ENCODE results near the gene C16orf74. TPM values are rescaled to one million over a fixed set of nuclear protein-coding genes. Genes with fewer than 3 reads are reported as not detected.

The C16orf74 gene
- total RNA-seq, 1 donor from 2014 or later = 0.64 TPM

DNA sequence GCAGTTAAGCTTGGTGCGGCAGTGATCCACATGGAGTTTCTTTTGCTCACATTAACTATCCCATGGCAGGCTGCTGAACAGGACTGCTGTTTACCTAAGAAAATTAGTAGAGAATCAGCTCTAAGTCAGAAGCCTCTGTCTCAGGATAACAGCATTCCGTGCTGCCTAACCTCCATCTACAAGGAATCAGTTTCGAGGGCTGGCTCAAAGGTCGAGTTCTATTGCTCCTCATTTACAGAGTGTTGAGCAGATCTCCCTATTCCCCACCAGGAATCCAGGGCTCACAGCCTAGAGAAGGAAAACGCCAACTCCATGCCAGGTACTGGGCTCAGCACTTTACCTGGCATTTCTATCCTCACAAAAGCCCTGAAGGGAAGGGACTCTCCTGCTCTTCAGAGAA lies 72.1 kb downstream of the C16orf74 start:
- peaks cover 4% of the 10 kb centered on the region for H3K36me3 Mint-ChIP-seq (ENCODE audit: low read depth, unreplicated experiment)
- DNase-seq (ENCODE audit: low spot score) = no peak
- H3K27ac Mint-ChIP-seq (ENCODE audit: unreplicated experiment) = no peak overlapping the region
- H3K4me3 Mint-ChIP-seq (ENCODE audit: unreplicated experiment) = no peak overlapping the region
- TF ChIP-seq, protein P1, sequence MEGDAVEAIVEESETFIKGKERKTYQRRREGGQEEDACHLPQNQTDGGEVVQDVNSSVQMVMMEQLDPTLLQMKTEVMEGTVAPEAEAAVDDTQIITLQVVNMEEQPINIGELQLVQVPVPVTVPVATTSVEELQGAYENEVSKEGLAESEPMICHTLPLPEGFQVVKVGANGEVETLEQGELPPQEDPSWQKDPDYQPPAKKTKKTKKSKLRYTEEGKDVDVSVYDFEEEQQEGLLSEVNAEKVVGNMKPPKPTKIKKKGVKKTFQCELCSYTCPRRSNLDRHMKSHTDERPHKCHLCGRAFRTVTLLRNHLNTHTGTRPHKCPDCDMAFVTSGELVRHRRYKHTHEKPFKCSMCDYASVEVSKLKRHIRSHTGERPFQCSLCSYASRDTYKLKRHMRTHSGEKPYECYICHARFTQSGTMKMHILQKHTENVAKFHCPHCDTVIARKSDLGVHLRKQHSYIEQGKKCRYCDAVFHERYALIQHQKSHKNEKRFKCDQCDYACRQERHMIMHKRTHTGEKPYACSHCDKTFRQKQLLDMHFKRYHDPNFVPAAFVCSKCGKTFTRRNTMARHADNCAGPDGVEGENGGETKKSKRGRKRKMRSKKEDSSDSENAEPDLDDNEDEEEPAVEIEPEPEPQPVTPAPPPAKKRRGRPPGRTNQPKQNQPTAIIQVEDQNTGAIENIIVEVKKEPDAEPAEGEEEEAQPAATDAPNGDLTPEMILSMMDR (IDR thresholded peaks at IDR 0.05; ENCODE audit: unreplicated experiment) = no peak
- H3K4me1 Mint-ChIP-seq (ENCODE audit: unreplicated experiment) = peaks cover 13% of the 10 kb centered on the region
- no peaks in the 10 kb centered on the region for H3K9me3 Mint-ChIP-seq (ENCODE audit: unreplicated experiment)
- H3K27me3 Mint-ChIP-seq (ENCODE audit: unreplicated experiment) = no peaks in the 10 kb centered on the region

DNA sequence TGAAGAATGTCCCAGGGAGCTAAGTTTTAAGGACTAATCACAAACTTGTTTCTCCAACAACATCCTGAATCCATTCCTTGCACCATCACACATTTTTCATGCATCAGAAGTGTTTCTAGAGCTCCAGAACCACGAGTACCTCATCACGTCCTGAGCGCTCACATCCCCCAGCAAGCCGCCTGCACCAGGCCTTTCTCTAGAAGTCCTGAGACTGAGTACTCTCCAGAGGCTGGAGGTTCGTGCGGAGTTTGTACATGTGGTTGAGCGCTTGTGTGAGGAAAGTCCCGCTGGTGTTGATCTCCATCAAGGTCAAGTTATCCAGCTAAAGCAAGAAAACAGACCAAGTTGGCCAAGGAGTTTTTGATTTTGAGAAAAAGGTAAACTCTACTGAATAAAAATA lies 72.9 kb downstream of the C16orf74 start:
- Mint-ChIP-seq H3K27me3 (ENCODE audit: unreplicated experiment) (no peaks in the 10 kb centered on the region), H3K36me3 (ENCODE audit: low read depth, unreplicated experiment) (peaks cover 4% of the 10 kb centered on the region), H3K4me3 (ENCODE audit: unreplicated experiment) (no peak overlapping the region), H3K4me1 (ENCODE audit: unreplicated experiment) (peaks cover 9% of the 10 kb centered on the region), H3K27ac (ENCODE audit: unreplicated experiment) (no peak overlapping the region), H3K9me3 (ENCODE audit: unreplicated experiment) (no peaks in the 10 kb centered on the region)
- DNase-seq (ENCODE audit: low spot score) = no peak
- TF ChIP-seq, protein P1 (IDR thresholded peaks at IDR 0.05; ENCODE audit: unreplicated experiment) = no peak

DNA sequence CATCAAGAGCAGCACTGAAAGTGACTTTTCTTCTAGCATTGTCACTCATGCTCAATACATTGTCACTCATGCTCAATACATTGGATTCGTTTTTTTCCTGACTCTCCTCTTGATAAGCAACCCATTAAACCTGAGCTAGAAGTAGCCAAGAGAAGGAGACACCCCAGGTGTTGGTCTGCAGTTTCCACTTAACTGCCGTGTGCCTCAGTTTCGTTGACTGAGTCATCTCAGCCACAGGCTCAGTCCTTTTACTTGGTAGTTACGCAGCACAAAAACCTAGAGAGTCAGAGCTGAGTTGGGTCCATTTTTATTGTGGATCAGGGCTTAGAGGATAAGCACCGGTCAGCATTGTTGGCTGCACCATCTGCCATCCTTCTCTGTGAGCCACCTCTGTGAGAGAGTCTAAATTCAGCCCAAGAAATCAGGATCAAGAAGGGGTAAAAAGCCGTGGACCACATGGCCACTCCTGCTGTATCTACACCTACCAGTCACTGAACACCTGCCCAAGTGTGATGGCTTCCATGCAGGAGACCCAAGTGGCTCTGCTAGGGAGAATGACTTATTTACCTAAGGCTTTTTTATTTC lies 73.4 kb downstream of the C16orf74 start:
- Mint-ChIP-seq H3K36me3 (ENCODE audit: low read depth, unreplicated experiment) (peaks cover 4% of the 10 kb centered on the region), H3K4me1 (ENCODE audit: unreplicated experiment) (peaks cover 9% of the 10 kb centered on the region), H3K4me3 (ENCODE audit: unreplicated experiment) (no peak overlapping the region), H3K27ac (ENCODE audit: unreplicated experiment) (no peak overlapping the region), H3K27me3 (ENCODE audit: unreplicated experiment) (no peaks in the 10 kb centered on the region), H3K9me3 (ENCODE audit: unreplicated experiment) (no peaks in the 10 kb centered on the region)
- TF ChIP-seq, protein P1 (IDR thresholded peaks at IDR 0.05; ENCODE audit: unreplicated experiment) = no peak
- DNase-seq (ENCODE audit: low spot score) = no peak

DNA sequence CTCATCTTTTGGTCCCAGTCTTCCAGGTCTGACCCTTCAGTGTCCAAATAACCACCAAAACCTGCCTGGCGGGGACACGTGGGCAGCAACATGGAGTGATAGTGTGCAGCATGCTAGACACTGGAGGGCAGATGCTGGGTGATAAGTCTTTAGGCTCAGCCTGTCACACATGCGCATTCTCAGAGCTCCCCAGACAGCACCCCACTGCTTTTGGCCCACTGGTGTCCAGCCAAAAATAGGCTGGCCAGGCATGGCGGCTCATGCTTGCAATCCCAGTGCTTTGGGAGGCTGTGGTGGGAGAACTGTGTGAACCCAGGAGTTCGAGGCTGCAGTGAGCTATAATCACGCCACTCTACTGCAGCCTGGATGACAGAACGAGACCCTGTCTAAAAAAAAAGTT lies 74.4 kb downstream of the C16orf74 start:
- no peak overlapping the region for H3K4me3 Mint-ChIP-seq (ENCODE audit: unreplicated experiment)
- H3K9me3 Mint-ChIP-seq (ENCODE audit: unreplicated experiment) = no peaks in the 10 kb centered on the region
- no peak overlapping the region for H3K27ac Mint-ChIP-seq (ENCODE audit: unreplicated experiment)
- TF ChIP-seq, protein P1 (IDR thresholded peaks at IDR 0.05; ENCODE audit: unreplicated experiment) = no peak
- DNase-seq (ENCODE audit: low spot score) = no peak
- no peaks in the 10 kb centered on the region for H3K27me3 Mint-ChIP-seq (ENCODE audit: unreplicated experiment)
- peaks cover 9% of the 10 kb centered on the region for H3K4me1 Mint-ChIP-seq (ENCODE audit: unreplicated experiment)
- peaks cover 4% of the 10 kb centered on the region for H3K36me3 Mint-ChIP-seq (ENCODE audit: low read depth, unreplicated experiment)

DNA sequence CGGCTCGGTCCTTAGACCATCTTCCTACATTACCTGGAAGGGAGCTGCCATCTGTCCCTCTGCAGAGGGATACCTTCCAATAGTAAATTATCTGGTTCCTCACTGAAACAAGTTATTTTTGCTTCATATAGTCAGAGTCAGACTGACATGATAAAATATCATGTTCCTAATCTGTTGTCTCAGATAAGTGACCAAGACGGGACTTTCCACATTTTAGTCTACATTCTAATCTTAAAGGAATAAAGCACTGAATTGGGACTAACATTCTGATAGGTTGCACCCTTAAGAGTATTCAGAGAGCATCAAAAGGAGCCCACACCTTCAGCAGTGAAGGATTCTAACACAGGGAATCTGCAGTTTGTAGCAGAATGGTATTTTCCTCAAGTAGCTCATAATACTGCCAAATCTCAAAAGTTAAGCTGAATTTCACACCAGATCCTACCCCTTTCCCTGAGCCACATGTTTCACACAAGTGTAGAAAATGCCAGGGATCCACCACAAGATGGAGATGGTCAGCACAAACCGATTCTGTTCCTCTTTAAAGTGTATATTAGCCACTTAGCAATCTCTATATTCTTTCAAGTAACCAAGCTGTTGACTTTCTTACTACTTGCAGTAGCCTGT lies 75.5 kb downstream of the C16orf74 start:
- TF ChIP-seq, protein P1 (IDR thresholded peaks at IDR 0.05; ENCODE audit: unreplicated experiment) = peak; percentile 18
- H3K9me3 Mint-ChIP-seq (ENCODE audit: unreplicated experiment) = no peaks in the 10 kb centered on the region
- no peaks in the 10 kb centered on the region for H3K27me3 Mint-ChIP-seq (ENCODE audit: unreplicated experiment)
- no peak for DNase-seq (ENCODE audit: low spot score)
- no peak overlapping the region for H3K4me3 Mint-ChIP-seq (ENCODE audit: unreplicated experiment)
- H3K4me1 Mint-ChIP-seq (ENCODE audit: unreplicated experiment) = peaks cover under 1% of the 10 kb centered on the region
- peaks cover 4% of the 10 kb centered on the region for H3K36me3 Mint-ChIP-seq (ENCODE audit: low read depth, unreplicated experiment)
- H3K27ac Mint-ChIP-seq (ENCODE audit: unreplicated experiment) = no peak overlapping the region

Data from endothelial cell (in vitro differentiated cells).